ENCODE measurements around the gene RNU5B-1. TPM values are rescaled to one million over a fixed set of nuclear protein-coding genes. Genes with fewer than 3 reads are reported as not detected.

Gene RNU5B-1
- total and polyA plus RNA-seq, 12 donors: 18.2 to 51.0 TPM; not detected in 10

DNA sequence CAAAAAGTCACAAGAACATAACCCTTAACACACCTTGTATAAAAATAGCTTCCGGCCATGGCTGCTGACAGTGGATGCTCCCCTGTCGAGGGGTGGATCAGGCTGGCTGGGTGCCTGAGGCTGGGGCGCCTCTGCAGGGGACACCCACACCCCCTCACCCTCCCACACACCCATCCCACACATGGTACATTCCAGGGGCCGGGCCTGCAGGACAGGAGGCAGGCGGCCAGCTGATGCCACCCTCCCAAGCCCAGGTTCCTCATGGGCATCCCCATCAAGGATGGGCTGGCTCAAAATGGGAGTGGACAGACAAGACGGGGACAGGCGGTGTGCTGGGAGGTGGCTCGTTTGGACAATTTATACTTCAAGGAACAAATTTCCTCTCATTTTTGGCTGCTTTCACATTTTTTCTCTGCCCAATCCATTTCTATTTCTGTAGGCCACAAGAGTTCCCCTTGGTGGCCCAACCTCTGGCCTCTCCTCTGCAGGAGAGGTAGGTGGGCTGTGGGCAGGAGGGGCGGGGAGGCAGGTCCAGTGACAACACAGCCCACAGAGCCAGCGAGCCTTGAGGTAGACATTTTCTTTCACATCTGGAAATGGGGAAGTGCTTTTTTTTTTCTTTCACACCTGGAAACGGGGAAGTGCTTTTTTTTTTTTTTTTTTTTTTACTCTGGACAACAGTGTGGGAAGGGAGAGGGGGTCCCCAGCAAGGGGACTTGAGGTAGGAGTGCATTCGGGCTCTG lies 23.3 kb downstream of the RNU5B-1 start:
- DNase-seq (no peak), ATAC-seq (no peak)
- intact Hi-C loops (cut with DNase I): loop anchor here in 2 of 10 donors (5.0 kb wide), 1 partner anchor 39 kb away; no protein-coding TSS in a partner anchor
- no peak overlapping the region for H3K27ac ChIP-seq
- H3K4me3 ChIP-seq: no peak overlapping the region
- WGBS, 2 donors: 82 to 88% methylated on average over 12 of the region's 12 CpGs
- peaks cover 0 to 17% (median 6%) of the 10 kb centered on the region in 9 donors for H3K4me1 ChIP-seq
- no peaks in the 10 kb centered on the region for H3K9me3 ChIP-seq
- no peaks in the 10 kb centered on the region for H3K27me3 ChIP-seq
- H3K36me3 ChIP-seq: no peaks in the 10 kb centered on the region
- TF ChIP-seq, protein P1, sequence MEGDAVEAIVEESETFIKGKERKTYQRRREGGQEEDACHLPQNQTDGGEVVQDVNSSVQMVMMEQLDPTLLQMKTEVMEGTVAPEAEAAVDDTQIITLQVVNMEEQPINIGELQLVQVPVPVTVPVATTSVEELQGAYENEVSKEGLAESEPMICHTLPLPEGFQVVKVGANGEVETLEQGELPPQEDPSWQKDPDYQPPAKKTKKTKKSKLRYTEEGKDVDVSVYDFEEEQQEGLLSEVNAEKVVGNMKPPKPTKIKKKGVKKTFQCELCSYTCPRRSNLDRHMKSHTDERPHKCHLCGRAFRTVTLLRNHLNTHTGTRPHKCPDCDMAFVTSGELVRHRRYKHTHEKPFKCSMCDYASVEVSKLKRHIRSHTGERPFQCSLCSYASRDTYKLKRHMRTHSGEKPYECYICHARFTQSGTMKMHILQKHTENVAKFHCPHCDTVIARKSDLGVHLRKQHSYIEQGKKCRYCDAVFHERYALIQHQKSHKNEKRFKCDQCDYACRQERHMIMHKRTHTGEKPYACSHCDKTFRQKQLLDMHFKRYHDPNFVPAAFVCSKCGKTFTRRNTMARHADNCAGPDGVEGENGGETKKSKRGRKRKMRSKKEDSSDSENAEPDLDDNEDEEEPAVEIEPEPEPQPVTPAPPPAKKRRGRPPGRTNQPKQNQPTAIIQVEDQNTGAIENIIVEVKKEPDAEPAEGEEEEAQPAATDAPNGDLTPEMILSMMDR (IDR thresholded peaks at IDR 0.05): no peak

DNA sequence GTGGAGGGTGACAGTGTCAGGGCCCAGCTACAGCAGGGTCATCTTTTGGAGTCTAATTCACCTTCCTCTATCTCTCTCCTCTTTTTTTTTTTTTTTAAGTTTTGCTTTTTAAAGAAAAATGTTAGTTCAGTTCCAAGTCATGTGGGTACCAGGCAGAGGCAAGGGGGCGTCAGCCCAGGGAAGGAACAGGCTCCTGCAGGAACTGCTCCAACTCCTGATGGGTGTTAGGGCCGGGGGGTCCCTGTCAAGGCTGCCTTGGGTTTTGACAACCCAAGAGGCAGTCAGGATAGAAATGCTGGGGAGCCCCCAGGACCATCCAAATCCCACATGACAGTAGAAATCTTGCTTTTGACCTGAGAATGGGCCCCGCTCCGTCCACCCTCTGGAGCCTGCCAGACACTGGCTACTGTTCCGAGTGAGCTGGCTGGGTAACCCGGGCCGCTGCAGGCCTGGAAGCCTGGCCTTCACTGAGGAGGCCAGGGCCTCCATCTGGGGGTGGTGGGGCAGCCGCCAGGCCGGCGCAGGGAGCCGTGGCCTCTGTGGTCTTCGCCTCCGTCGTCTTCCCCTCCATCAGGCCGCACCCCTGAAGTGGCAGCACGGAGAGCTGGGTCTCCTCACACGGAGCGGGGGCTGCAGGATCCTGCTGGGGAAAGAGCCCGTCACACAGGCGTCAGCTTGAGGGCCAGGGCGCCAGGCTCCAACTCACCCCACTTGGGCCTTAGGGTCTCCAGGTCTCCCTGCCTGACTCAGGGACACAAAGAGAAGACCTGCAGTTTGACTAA lies 24.2 kb downstream of the RNU5B-1 start:
- peaks cover 0 to 11% (median 6%) of the 10 kb centered on the region in 9 donors for H3K4me1 ChIP-seq
- TF ChIP-seq, protein P1 (IDR thresholded peaks at IDR 0.05): no peak
- no peaks in the 10 kb centered on the region for H3K9me3 ChIP-seq
- DNase-seq (no peak), ATAC-seq (no peak)
- H3K27ac ChIP-seq: no peak overlapping the region
- H3K4me3 ChIP-seq: no peak overlapping the region
- H3K36me3 ChIP-seq: no peaks in the 10 kb centered on the region
- H3K27me3 ChIP-seq: no peaks in the 10 kb centered on the region
- 93 to 96% methylated on average over 21 of the region's 21 CpGs for WGBS, 2 donors
- intact Hi-C loops (cut with DNase I): loop anchor here in 2 of 10 donors (5.0 kb wide), 1 partner anchor 39 kb away; no protein-coding TSS in a partner anchor

DNA sequence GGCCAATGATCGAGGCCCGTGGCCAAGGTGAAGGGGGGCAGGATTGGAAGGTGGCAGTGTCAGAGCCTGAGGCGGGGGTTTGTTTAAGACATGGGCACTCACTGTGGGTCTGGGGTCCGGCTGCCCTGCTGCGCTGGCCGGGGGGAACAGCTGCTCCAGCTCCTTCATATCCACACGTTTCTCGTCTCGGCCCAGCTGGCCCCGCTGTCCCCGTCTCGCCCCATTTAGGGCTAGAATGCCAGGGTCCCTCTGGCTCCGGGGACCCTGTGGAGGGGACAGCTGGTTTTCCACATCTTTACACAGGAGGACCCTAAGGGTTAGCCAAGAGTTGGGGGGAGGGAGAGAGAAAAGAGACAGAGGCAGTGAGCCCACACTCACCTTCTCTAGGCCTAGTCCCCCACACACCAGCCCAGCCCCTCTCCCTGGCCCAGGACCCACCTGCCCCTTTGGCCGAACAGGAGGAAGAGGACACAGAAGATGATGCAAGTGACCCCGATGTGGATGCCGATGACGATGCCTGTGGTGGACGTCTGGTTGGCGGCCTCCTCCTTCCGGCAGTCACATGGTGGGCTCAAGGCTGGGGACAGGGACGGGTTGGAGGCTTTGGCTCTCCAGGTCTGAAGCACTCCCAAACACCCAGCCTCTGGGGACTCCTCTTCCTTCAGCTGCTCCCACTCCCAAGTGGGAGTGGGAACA lies 25.0 kb downstream of the RNU5B-1 start:
- Histone ChIP-seq H3K9me3 (no peaks in the 10 kb centered on the region), H3K27me3 (no peaks in the 10 kb centered on the region), H3K36me3 (no peaks in the 10 kb centered on the region), H3K27ac (no peak overlapping the region), H3K4me3 (no peak overlapping the region), H3K4me1 (peaks cover 0 to 11% (median 6%) of the 10 kb centered on the region in 9 donors)
- TF ChIP-seq, protein P1 (IDR thresholded peaks at IDR 0.05): no peak
- DNase-seq (no peak), ATAC-seq (no peak)
- 94 to 96% methylated on average over 21 of the region's 21 CpGs for WGBS, 2 donors
- intact Hi-C loops (cut with DNase I): loop anchor here in 2 of 10 donors (5.0 kb wide), 1 partner anchor 38 kb away; no protein-coding TSS in a partner anchor

All from heart right ventricle (tissue), 16 donors.